ENCODE results near the gene FAM222B. TPM values are rescaled to one million over a fixed set of nuclear protein-coding genes. Genes with fewer than 3 reads are reported as not detected.

FAM222B gene
- total and polyA plus RNA-seq, 2 of the 4 experiments (the other 2 are of a cell fraction), result 2.5 to 10.8 TPM

- H2AK9ac ChIP-seq (replicated peaks; ENCODE audit: low read depth, low read length, poor library complexity), result no peak overlapping the region
- H4K5ac ChIP-seq (ENCODE audit: low read depth, low read length), result no peak overlapping the region
- no peak overlapping the region for H4K8ac ChIP-seq (ENCODE audit: low read depth in 2 of 2, low read length in 2 of 2)
- no peak overlapping the region for H2BK15ac ChIP-seq (ENCODE audit: low read depth, low read length)
- no peak overlapping the region for H2BK120ac ChIP-seq (ENCODE audit: low read depth, low read length)
- ChIA-PET POLR2A (ENCODE audit: unreplicated experiment) (no interaction called here), CTCF (no interaction called here)
- no CpG with 5 or more reads among the region's 3 CpGs for WGBS, 2 experiments (ENCODE audit: extremely low coverage in 2 of 2, insufficient read length in 1 of 2)
- BruUV-seq (replicated peaks), result no TSS peak
- DNase-seq (no peak), ATAC-seq (ENCODE audit: low read depth) (no peak)
- no peaks in the 10 kb centered on the region for H3K9me1 ChIP-seq (ENCODE audit: insufficient read depth, low read length)
- H3K4me3 ChIP-seq (ENCODE audit: insufficient read depth, low read depth, low read length), result no peak overlapping the region
- H2BK20ac ChIP-seq (ENCODE audit: low read depth, low read length), result no peak overlapping the region
- dilution Hi-C loops (cut with HindIII; ENCODE audit: low sequenced_read_pairs, unreplicated experiment), result no loop called here
- no peaks in the 10 kb centered on the region for H3K79me1 ChIP-seq (ENCODE audit: low read depth in 1 of 2, low read length in 2 of 2)
- no peak overlapping the region for H2AFZ ChIP-seq (replicated peaks; ENCODE audit: low read length, poor library complexity)
- no peak overlapping the region for H3K9ac ChIP-seq (ENCODE audit: low read depth, low read length)
- H4K91ac ChIP-seq (ENCODE audit: insufficient read depth, low read depth, low read length), result no peak overlapping the region
- no peaks in the 10 kb centered on the region for H3K9me3 ChIP-seq (ENCODE audit: control insufficient read depth, insufficient read depth, low read length)
- TF ChIP-seq POLR2A (IDR thresholded peaks at IDR 0.05; ENCODE audit: low read depth, low read length) (no peak), MAFK (IDR thresholded peaks at IDR 0.05; ENCODE audit: low read depth, low read length) (no peak), RCOR1 (IDR thresholded peaks at IDR 0.05; ENCODE audit: insufficient replicate concordance, low read length) (no peak), CEBPB (IDR thresholded peaks at IDR 0.05; ENCODE audit: low read depth, low read length) (no peak), SMC3 (IDR thresholded peaks at IDR 0.05; ENCODE audit: low read depth, low read length) (no peak), BHLHE40 (IDR thresholded peaks at IDR 0.05; ENCODE audit: low read depth, low read length) (no peak), FOS (IDR thresholded peaks at IDR 0.05; ENCODE audit: low read depth, low read length) (no peak), CHD1 (IDR thresholded peaks at IDR 0.05; ENCODE audit: low read depth, low read length) (no peak), NFE2L2 (IDR thresholded peaks at IDR 0.05; ENCODE audit: low read depth, low read length) (no peak), RAD21 (IDR thresholded peaks at IDR 0.05; ENCODE audit: low read length) (no peak), MXI1 (IDR thresholded peaks at IDR 0.05; ENCODE audit: borderline replicate concordance, low read depth, low read length) (no peak), RFX5 (IDR thresholded peaks at IDR 0.05; ENCODE audit: low read depth, low read length) (no peak), MAZ (IDR thresholded peaks at IDR 0.05; ENCODE audit: borderline replicate concordance, low read depth, low read length) (no peak)
- TF ChIP-seq, protein P1, sequence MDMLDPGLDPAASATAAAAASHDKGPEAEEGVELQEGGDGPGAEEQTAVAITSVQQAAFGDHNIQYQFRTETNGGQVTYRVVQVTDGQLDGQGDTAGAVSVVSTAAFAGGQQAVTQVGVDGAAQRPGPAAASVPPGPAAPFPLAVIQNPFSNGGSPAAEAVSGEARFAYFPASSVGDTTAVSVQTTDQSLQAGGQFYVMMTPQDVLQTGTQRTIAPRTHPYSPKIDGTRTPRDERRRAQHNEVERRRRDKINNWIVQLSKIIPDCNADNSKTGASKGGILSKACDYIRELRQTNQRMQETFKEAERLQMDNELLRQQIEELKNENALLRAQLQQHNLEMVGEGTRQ (IDR thresholded peaks at IDR 0.05; ENCODE audit: low read depth, low read length), result no peak
- TF ChIP-seq, protein P2, sequence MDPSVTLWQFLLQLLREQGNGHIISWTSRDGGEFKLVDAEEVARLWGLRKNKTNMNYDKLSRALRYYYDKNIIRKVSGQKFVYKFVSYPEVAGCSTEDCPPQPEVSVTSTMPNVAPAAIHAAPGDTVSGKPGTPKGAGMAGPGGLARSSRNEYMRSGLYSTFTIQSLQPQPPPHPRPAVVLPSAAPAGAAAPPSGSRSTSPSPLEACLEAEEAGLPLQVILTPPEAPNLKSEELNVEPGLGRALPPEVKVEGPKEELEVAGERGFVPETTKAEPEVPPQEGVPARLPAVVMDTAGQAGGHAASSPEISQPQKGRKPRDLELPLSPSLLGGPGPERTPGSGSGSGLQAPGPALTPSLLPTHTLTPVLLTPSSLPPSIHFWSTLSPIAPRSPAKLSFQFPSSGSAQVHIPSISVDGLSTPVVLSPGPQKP (IDR thresholded peaks at IDR 0.05; ENCODE audit: borderline replicate concordance, low read depth, low read length), result no peak
- TF ChIP-seq, protein P3, sequence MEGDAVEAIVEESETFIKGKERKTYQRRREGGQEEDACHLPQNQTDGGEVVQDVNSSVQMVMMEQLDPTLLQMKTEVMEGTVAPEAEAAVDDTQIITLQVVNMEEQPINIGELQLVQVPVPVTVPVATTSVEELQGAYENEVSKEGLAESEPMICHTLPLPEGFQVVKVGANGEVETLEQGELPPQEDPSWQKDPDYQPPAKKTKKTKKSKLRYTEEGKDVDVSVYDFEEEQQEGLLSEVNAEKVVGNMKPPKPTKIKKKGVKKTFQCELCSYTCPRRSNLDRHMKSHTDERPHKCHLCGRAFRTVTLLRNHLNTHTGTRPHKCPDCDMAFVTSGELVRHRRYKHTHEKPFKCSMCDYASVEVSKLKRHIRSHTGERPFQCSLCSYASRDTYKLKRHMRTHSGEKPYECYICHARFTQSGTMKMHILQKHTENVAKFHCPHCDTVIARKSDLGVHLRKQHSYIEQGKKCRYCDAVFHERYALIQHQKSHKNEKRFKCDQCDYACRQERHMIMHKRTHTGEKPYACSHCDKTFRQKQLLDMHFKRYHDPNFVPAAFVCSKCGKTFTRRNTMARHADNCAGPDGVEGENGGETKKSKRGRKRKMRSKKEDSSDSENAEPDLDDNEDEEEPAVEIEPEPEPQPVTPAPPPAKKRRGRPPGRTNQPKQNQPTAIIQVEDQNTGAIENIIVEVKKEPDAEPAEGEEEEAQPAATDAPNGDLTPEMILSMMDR (conservative IDR thresholded peaks at IDR 0.05; ENCODE audit: low read depth, low read length), result no peak
- no peak overlapping the region for H3K27ac ChIP-seq (ENCODE audit: insufficient read depth, low read length)
- H4K20me1 ChIP-seq (ENCODE audit: insufficient read depth, low read length), result no peaks in the 10 kb centered on the region
- H3K4me1 ChIP-seq (ENCODE audit: control insufficient read depth, insufficient read depth, low read length), result no peaks in the 10 kb centered on the region
- no peak overlapping the region for H3K4ac ChIP-seq (ENCODE audit: low read depth, low read length)
- no peak overlapping the region for H3K23ac ChIP-seq (ENCODE audit: low read depth, low read length)
- no peaks in the 10 kb centered on the region for H3K27me3 ChIP-seq (ENCODE audit: control insufficient read depth, insufficient read depth, low read length)
- intact Hi-C loops (cut with micrococcal nuclease), result no loop called here
- no peak overlapping the region for H2AK5ac ChIP-seq (ENCODE audit: low read depth, low read length)
- no peak overlapping the region for H2BK5ac ChIP-seq (ENCODE audit: low read depth, low read length, poor library complexity, severe bottlenecking)
- H3K4me2 ChIP-seq (ENCODE audit: low read depth, low read length), result no peak overlapping the region
- H3K14ac ChIP-seq (replicated peaks; ENCODE audit: low read depth, low read length), result no peak overlapping the region
- no peak overlapping the region for H3K56ac ChIP-seq (ENCODE audit: extremely low read depth, insufficient read depth, low read length)
- no peak overlapping the region for H3K18ac ChIP-seq (ENCODE audit: low read depth, low read length)
- in situ Hi-C loops (cut with MboI; ENCODE audit: low sequenced_read_pairs), result no loop called here
- peaks cover 11% of the 10 kb centered on the region; the same call in 1 of the 2 replicates for H3K36me3 ChIP-seq (ENCODE audit: control insufficient read depth, insufficient read depth, low read length)
These were observed 32.2 kb upstream of the FAM222B start for GRCh38 chr17:28874750-28875149.

Data from IMR-90 (cell line).